ENCODE results near the gene ATP5PB.

Gene ATP5PB

GRCh38 chr1:111446546-111446945 lies 2.7 kb upstream of the ATP5PB start:
- no peak for DNase-seq

- DNase-seq: no peak
Measured at GRCh38 chr1:111446967-111447892, 2.0 kb upstream of the ATP5PB start.

- DNase-seq: peak in 6 of 56 donors; percentile 11 to 68 (median 38)
Measured at GRCh38 chr1:111448482-111448917, 764 bp upstream of the ATP5PB start.

- DNase-seq: no peak
Measured at GRCh38 chr1:111449703-111450017, 396 bp downstream of the ATP5PB start.

- DNase-seq: no peak
Measured at GRCh38 chr1:111450185-111450584, 921 bp downstream of the ATP5PB start.

GRCh38 chr1:111452581-111452980 lies 3.3 kb downstream of the ATP5PB start:
- no peak for DNase-seq

GRCh38 chr1:111453706-111454105 lies 4.4 kb downstream of the ATP5PB start:
- DNase-seq: no peak

- DNase-seq: no peak
Measured at GRCh38 chr1:111454859-111455641, 5.8 kb downstream of the ATP5PB start.

- DNase-seq: no peak
Measured at GRCh38 chr1:111455642-111456031, 6.4 kb downstream of the ATP5PB start.

GRCh38 chr1:111461765-111462164 lies 12.5 kb downstream of the ATP5PB start:
- DNase-seq: no peak

- DNase-seq: no peak
Measured at GRCh38 chr1:111462370-111463028, 13.2 kb downstream of the ATP5PB start.

- no peak for DNase-seq
Measured at GRCh38 chr1:111463029-111463683, 13.9 kb downstream of the ATP5PB start.

GRCh38 chr1:111465754-111466153 lies 16.5 kb downstream of the ATP5PB start:
- DNase-seq: no peak

- DNase-seq: no peak
Measured at GRCh38 chr1:111466480-111466879, 17.2 kb downstream of the ATP5PB start.

GRCh38 chr1:111467865-111468716 lies 18.8 kb downstream of the ATP5PB start:
- no peak for DNase-seq

GRCh38 chr1:111468717-111469100 lies 19.4 kb downstream of the ATP5PB start:
- DNase-seq: no peak

GRCh38 chr1:111469539-111469938 lies 20.3 kb downstream of the ATP5PB start:
- DNase-seq: no peak

- DNase-seq: no peak
Measured at GRCh38 chr1:111470596-111470995, 21.3 kb downstream of the ATP5PB start.

- DNase-seq: peak in 11 of 56 donors; percentile 6 to 41 (median 17)
Measured at GRCh38 chr1:111471012-111471411, 21.7 kb downstream of the ATP5PB start.

GRCh38 chr1:111471538-111471937 lies 22.3 kb downstream of the ATP5PB start:
- DNase-seq: no peak

Data from nucleus accumbens (tissue), 56 donors.